Thyroid gland (tissue), 4 donors: ENCODE measurements around the gene KCNIP3.

Experiments
- POLR2A ChIP-seq, 2 donors: fragments of 450-650 bp; IDR thresholded peaks; one replicate each; pipeline ENCODE4 v1.6.1; 2017; ENCODE audit warnings: antibody characterized with exemption in 2 of 2, mild to moderate bottlenecking in 2 of 2, moderate library complexity in 1 of 2
- TF ChIP-seq, protein P1 (sequence below), 6 experiments: fragments of 200-600 bp in 3 of 6; fragments of 450-650 bp in 3 of 6; sonication (generic) in 3 of 6; IDR thresholded peaks; one replicate each; pipeline ENCODE4 v1.5.1; 2016 to 2019; ENCODE audit warnings: antibody characterized with exemption in 6 of 6, mild to moderate bottlenecking in 2 of 6, inconsistent platforms in 1 of 6, moderate library complexity in 1 of 6

DNA sequence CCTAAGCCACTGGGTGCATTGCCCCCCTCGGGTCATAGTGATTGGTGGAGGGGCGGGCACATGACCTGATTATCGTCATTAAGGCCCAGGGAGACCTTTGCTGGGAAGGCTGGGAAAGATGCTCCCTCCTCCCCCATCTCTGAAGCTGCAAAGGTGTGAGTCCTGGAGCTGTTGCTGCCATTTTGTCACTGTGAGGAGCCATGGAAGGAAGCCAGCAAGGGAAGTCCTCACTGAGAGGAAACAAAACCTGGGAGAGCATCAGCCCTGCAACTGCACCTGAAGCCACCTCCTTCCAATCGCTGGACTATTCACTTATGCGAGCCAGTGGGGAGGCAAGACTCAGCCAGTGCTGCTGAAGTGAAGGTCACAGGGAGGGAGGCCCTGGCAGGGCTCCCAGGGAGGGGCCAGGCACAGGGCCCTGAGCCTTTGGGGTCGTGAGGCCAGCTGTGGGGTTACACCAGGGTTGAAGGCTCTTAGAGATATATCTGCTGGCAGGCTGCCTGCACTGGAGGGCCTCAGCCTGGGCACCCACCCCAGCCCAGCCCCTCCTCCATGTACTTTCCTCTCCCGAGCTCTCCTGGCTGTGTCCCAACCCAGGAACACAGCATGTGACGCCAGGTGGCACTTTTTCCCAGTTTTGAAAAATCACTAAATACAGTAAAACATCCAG, 94.6 kb downstream of the KCNIP3 start:
- TF ChIP-seq, protein P1, sequence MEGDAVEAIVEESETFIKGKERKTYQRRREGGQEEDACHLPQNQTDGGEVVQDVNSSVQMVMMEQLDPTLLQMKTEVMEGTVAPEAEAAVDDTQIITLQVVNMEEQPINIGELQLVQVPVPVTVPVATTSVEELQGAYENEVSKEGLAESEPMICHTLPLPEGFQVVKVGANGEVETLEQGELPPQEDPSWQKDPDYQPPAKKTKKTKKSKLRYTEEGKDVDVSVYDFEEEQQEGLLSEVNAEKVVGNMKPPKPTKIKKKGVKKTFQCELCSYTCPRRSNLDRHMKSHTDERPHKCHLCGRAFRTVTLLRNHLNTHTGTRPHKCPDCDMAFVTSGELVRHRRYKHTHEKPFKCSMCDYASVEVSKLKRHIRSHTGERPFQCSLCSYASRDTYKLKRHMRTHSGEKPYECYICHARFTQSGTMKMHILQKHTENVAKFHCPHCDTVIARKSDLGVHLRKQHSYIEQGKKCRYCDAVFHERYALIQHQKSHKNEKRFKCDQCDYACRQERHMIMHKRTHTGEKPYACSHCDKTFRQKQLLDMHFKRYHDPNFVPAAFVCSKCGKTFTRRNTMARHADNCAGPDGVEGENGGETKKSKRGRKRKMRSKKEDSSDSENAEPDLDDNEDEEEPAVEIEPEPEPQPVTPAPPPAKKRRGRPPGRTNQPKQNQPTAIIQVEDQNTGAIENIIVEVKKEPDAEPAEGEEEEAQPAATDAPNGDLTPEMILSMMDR (IDR thresholded peaks at IDR 0.05) = peak in 1 of 6 experiments; percentile 6
- TF ChIP-seq POLR2A (IDR thresholded peaks at IDR 0.05) = no peak
